HG02885 (cell line): ENCODE measurements around the gene PEX19.

Source experiments
- ATAC-seq: cut with Tn5 transposase; IDR thresholded peaks from one replicate; pipeline ENCODE4 v1.9.1; 2021; ENCODE audit warnings: mild to moderate bottlenecking; ENCODE audit not compliant: unreplicated experiment, poor library complexity

PEX19 gene

GRCh38 chr1:160243767-160244166 is 41.2 kb downstream of the PEX19 start:
- no peak for ATAC-seq

GRCh38 chr1:160239582-160240299 is 45.2 kb downstream of the PEX19 start:
- ATAC-seq, result no peak

GRCh38 chr1:160238408-160238807 is 46.5 kb downstream of the PEX19 start:
- ATAC-seq, result no peak

GRCh38 chr1:160237558-160237957 is 47.4 kb downstream of the PEX19 start:
- no peak for ATAC-seq

- no peak for ATAC-seq
Measured at GRCh38 chr1:160236806-160237205, 48.1 kb downstream of the PEX19 start.

- no peak for ATAC-seq
Measured at GRCh38 chr1:160232911-160233310, 52.0 kb downstream of the PEX19 start.

GRCh38 chr1:160228431-160228830 is 56.5 kb downstream of the PEX19 start:
- no peak for ATAC-seq

- ATAC-seq, result no peak
Measured at GRCh38 chr1:160227561-160227960, 57.4 kb downstream of the PEX19 start.

- ATAC-seq, result no peak
Measured at GRCh38 chr1:160227034-160227433, 57.9 kb downstream of the PEX19 start.
